Liver (tissue), 9 donors: Measurements from ENCODE around the gene KLHL9. TPM values are rescaled to one million over a fixed set of nuclear protein-coding genes. Genes with fewer than 3 reads are reported as not detected.

ENCODE experiments used
- DNase-seq: peaks from one replicate; pipeline ENCODE4 v3.0.0-alpha.2; 2017; ENCODE audit warnings: low spot score
- H3K27ac ChIP-seq, 2 donors: one replicate each; pipeline ENCODE4 v1.7.0; 2013; ENCODE audit warnings: inconsistent platforms in 2 of 2, low read length in 2 of 2, control low read depth in 1 of 2, low read depth in 1 of 2, mild to moderate bottlenecking in 1 of 2
- H3K27me3 ChIP-seq, 4 donors: one replicate each; pipeline versions ENCODE4 v1.6.1 to v1.7.0; 2013; ENCODE audit warnings: low read length in 3 of 4, inconsistent platforms in 1 of 4, mild to moderate bottlenecking in 1 of 4, moderate library complexity in 1 of 4; ENCODE audit not compliant: control insufficient read depth in 4 of 4, insufficient read depth in 4 of 4
- H3K36me3 ChIP-seq, 4 donors: one replicate each; pipeline versions ENCODE4 v1.6.1 to v1.7.0; 2013; ENCODE audit warnings: low read length in 3 of 4, mild to moderate bottlenecking in 3 of 4, low read depth in 1 of 4, moderate library complexity in 1 of 4; ENCODE audit not compliant: control insufficient read depth in 4 of 4, insufficient read depth in 3 of 4
- H3K4me1 ChIP-seq, 4 donors: one replicate each; pipeline versions ENCODE4 v1.6.1 to v1.7.0; 2013; ENCODE audit warnings: low read length in 3 of 4, mild to moderate bottlenecking in 3 of 4, moderate library complexity in 1 of 4; ENCODE audit not compliant: control insufficient read depth in 4 of 4, insufficient read depth in 4 of 4
- H3K4me3 ChIP-seq, 3 donors: one replicate each; pipeline versions ENCODE4 v1.6.1 to v1.7.0; 2013; ENCODE audit warnings: low read length in 3 of 3, control low read depth in 1 of 3, low read depth in 1 of 3, mild to moderate bottlenecking in 1 of 3
- H3K9ac ChIP-seq, 2 donors: one replicate each; pipeline ENCODE4 v1.7.0; 2013; ENCODE audit warnings: low read length in 2 of 2, mild to moderate bottlenecking in 2 of 2, moderate library complexity in 2 of 2, control low read depth in 1 of 2, low read depth in 1 of 2
- H3K9me3 ChIP-seq, 4 donors: one replicate each; pipeline versions ENCODE4 v1.6.1 to v1.7.0; 2013; ENCODE audit warnings: low read length in 3 of 4; ENCODE audit not compliant: control insufficient read depth in 4 of 4
- ATF3 ChIP-seq: IDR thresholded peaks from 2 replicates; pipeline ENCODE4 v1.6.1; 2016; ENCODE audit warnings: antibody characterized with exemption
- EGR1 ChIP-seq, 2 donors: IDR thresholded peaks; 2 replicates each; pipeline ENCODE4 v1.6.1; 2016 to 2018; ENCODE audit warnings: antibody characterized with exemption in 2 of 2, low read depth in 2 of 2
- FOXA1 ChIP-seq: IDR thresholded peaks from 2 replicates; pipeline ENCODE4 v1.6.1; 2016; ENCODE audit warnings: antibody characterized with exemption
- FOXA2 ChIP-seq: IDR thresholded peaks from 2 replicates; pipeline ENCODE4 v1.6.1; 2016; ENCODE audit warnings: antibody characterized with exemption
- GABPA ChIP-seq, 2 donors: IDR thresholded peaks in 1 of 2; conservative IDR thresholded peaks in 1 of 2; 2 replicates each; pipeline ENCODE4 v1.6.1; 2016; ENCODE audit warnings: antibody characterized with exemption in 2 of 2, mild to moderate bottlenecking in 1 of 2, moderate library complexity in 1 of 2
- HNF4A ChIP-seq, 2 donors: conservative IDR thresholded peaks; 2 replicates each; pipeline ENCODE4 v1.6.1; 2016; ENCODE audit warnings: antibody characterized with exemption in 2 of 2, mild to moderate bottlenecking in 2 of 2
- HNF4G ChIP-seq: IDR thresholded peaks from 2 replicates; pipeline ENCODE4 v1.6.1; 2016; ENCODE audit warnings: antibody characterized with exemption
- MAX ChIP-seq: IDR thresholded peaks from 2 replicates; pipeline ENCODE4 v1.6.1; 2016; ENCODE audit warnings: antibody characterized with exemption
- NR2F2 ChIP-seq: IDR thresholded peaks from 2 replicates; pipeline ENCODE4 v1.6.1; 2016; ENCODE audit warnings: antibody characterized with exemption
- REST ChIP-seq: IDR thresholded peaks from 2 replicates; pipeline ENCODE4 v1.6.1; 2016; ENCODE audit warnings: antibody characterized with exemption, mild to moderate bottlenecking
- RXRA ChIP-seq, 2 donors: IDR thresholded peaks; 2 replicates each; pipeline ENCODE4 v1.6.1; 2017 to 2018; ENCODE audit warnings: antibody characterized with exemption in 2 of 2, mild to moderate bottlenecking in 1 of 2
- TAF1 ChIP-seq: conservative IDR thresholded peaks from 2 replicates; pipeline ENCODE4 v1.6.1; 2016; ENCODE audit warnings: antibody characterized with exemption, mild to moderate bottlenecking
- YY1 ChIP-seq: IDR thresholded peaks from 2 replicates; pipeline ENCODE4 v1.6.1; 2016; ENCODE audit warnings: antibody characterized with exemption, mild to moderate bottlenecking
- WGBS: extraction: QIAGEN DNeasy Blood & Tissue Kit; methylation state at CpG from one replicate; pipeline ENCODE4 v1.1.7; 2013; 5-methylcytosine and 5-hydroxymethylcytosine counted together
- polyA plus RNA-seq, 2 donors: library from polyadenylated mRNA; stranded (reverse) in 1 of 2; unstranded in 1 of 2; fragments of 200-250 nt in 1 of 2; fragments of >200 nt in 1 of 2; fragmentation: Nextera tagmentation in 1 of 2; extraction: Ambion mirVana in 1 of 2; gene quantifications; one replicate each; pipeline versions ENCODE4 v1.2.1 to v1.2.3, GENCODE V29; 2013 to 2015
- total RNA-seq, 2 donors: library from RNA; depleted of rRNA; stranded (reverse); fragments of >200 nt; gene quantifications; one replicate each; pipeline ENCODE4 v1.2.3, GENCODE V29; 2014
- TF ChIP-seq, protein P1 (sequence below): fragments of 150-350 bp; IDR thresholded peaks from 2 replicates; pipeline ENCODE4 v1.5.1; 2017; ENCODE audit warnings: improper control_type of control experiment, low read depth, low read length; ENCODE audit not compliant: missing input control
- TF ChIP-seq, protein P2 (sequence below): IDR thresholded peaks from 2 replicates; pipeline ENCODE4 v1.6.1; 2016; ENCODE audit warnings: antibody characterized with exemption
- donor health status: healthy.
- donor health status: healthy.
- donor health status: healthy.
- donor health status: healthy.
- donor health status: healthy.

The KLHL9 gene
- total and polyA plus RNA-seq, 4 donors = 5.6 to 14.5 (median 9.8) TPM

DNA sequence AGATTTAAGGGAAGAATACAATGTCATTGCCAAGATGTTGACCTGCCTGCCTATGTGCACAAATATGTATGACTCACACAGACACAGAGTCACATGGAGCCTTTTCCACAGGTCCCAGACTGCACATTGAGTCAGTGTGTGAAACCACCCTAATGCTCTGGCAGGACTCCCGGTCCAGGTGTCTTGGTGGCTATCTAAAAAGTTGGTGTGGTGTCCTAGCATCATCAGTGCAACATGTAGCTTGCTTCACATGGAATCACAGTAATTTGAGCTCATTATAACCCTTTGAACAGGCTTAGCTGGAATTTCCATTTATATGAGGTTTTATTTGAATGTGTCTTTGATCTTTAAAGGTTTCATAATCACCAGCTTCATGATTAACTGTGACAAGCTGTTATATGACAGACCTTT lies 40.8 kb downstream of the KLHL9 start (continued):
- TF ChIP-seq REST (no peak), FOXA2 (no peak)

- peaks cover 0 to 10% (median 0%) of the 10 kb centered on the region in 4 donors for H3K27me3 ChIP-seq
- no peak overlapping the region for H3K9ac ChIP-seq
- WGBS = 28% methylated on average over 2 of the region's 2 CpGs
- no peak for DNase-seq
- no peaks in the 10 kb centered on the region for H3K9me3 ChIP-seq
- TF ChIP-seq FOXA2 = no peak
- no peaks in the 10 kb centered on the region for H3K36me3 ChIP-seq
- no peak overlapping the region for H3K27ac ChIP-seq
- H3K4me3 ChIP-seq = no peak overlapping the region
- no peaks in the 10 kb centered on the region for H3K4me1 ChIP-seq
These were observed 45.4 kb downstream of the KLHL9 start for GRCh38 chr9:21289848-21290247.

- TF ChIP-seq ATF3 = no peak
- TF ChIP-seq NR2F2 = no peak
- TF ChIP-seq EGR1 (IDR thresholded peaks at IDR 0.05; ENCODE audit: low read depth in 2 of 2) = no peak
- Histone ChIP-seq H3K27ac (no peak overlapping the region), H3K36me3 (no peaks in the 10 kb centered on the region), H3K4me1 (no peaks in the 10 kb centered on the region), H3K27me3 (peaks cover 0 to 3% (median 0%) of the 10 kb centered on the region in 4 donors), H3K9me3 (no peaks in the 10 kb centered on the region), H3K9ac (no peak overlapping the region), H3K4me3 (no peak overlapping the region)
- 61% methylated on average over 3 of the region's 3 CpGs for WGBS
- DNase-seq = no peak
These were observed 47.9 kb downstream of the KLHL9 start for GRCh38 chr9:21287280-21287679.

DNA sequence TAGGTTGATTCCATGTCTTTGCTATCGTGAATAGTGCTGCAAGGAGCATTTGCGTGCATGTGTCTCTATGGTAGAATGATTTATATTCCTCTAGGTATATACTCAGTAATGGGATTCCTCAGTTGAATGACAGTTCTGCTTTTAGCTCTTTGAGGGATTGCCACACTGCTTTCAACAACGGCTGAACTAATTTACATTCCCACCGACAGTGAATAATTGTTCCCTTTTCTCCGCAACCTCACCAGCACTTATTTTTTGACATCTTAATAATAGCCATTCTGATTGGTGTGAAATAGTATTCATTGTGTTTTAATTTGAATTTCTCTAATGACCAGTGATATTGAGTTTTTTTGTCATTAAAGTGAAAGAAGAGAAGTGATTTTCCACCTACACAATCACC lies 48.5 kb downstream of the KLHL9 start:
- no peak overlapping the region for H3K9ac ChIP-seq
- H3K9me3 ChIP-seq = no peaks in the 10 kb centered on the region
- no peak overlapping the region for H3K27ac ChIP-seq
- peaks cover 0 to 3% (median 0%) of the 10 kb centered on the region in 4 donors for H3K27me3 ChIP-seq
- H3K36me3 ChIP-seq = no peaks in the 10 kb centered on the region
- no peak overlapping the region for H3K4me3 ChIP-seq
- H3K4me1 ChIP-seq = no peaks in the 10 kb centered on the region
- DNase-seq = no peak
- WGBS = 69% methylated on average over 5 of the region's 5 CpGs
- no peak for TF ChIP-seq HNF4A (conservative IDR thresholded peaks at IDR 0.05)
- no peak for TF ChIP-seq FOXA1
- no peak for TF ChIP-seq TAF1
- TF ChIP-seq, protein P1, sequence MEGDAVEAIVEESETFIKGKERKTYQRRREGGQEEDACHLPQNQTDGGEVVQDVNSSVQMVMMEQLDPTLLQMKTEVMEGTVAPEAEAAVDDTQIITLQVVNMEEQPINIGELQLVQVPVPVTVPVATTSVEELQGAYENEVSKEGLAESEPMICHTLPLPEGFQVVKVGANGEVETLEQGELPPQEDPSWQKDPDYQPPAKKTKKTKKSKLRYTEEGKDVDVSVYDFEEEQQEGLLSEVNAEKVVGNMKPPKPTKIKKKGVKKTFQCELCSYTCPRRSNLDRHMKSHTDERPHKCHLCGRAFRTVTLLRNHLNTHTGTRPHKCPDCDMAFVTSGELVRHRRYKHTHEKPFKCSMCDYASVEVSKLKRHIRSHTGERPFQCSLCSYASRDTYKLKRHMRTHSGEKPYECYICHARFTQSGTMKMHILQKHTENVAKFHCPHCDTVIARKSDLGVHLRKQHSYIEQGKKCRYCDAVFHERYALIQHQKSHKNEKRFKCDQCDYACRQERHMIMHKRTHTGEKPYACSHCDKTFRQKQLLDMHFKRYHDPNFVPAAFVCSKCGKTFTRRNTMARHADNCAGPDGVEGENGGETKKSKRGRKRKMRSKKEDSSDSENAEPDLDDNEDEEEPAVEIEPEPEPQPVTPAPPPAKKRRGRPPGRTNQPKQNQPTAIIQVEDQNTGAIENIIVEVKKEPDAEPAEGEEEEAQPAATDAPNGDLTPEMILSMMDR = no peak
- no peak for TF ChIP-seq REST
- TF ChIP-seq GABPA (IDR thresholded peaks at IDR 0.05 in 1 of 2, conservative IDR thresholded peaks at IDR 0.05 in 1 of 2) = no peak
- TF ChIP-seq RXRA (IDR thresholded peaks at IDR 0.05) = no peak
- no peak for TF ChIP-seq YY1
- TF ChIP-seq EGR1 (IDR thresholded peaks at IDR 0.05; ENCODE audit: low read depth in 2 of 2) = no peak
- TF ChIP-seq, protein P2, sequence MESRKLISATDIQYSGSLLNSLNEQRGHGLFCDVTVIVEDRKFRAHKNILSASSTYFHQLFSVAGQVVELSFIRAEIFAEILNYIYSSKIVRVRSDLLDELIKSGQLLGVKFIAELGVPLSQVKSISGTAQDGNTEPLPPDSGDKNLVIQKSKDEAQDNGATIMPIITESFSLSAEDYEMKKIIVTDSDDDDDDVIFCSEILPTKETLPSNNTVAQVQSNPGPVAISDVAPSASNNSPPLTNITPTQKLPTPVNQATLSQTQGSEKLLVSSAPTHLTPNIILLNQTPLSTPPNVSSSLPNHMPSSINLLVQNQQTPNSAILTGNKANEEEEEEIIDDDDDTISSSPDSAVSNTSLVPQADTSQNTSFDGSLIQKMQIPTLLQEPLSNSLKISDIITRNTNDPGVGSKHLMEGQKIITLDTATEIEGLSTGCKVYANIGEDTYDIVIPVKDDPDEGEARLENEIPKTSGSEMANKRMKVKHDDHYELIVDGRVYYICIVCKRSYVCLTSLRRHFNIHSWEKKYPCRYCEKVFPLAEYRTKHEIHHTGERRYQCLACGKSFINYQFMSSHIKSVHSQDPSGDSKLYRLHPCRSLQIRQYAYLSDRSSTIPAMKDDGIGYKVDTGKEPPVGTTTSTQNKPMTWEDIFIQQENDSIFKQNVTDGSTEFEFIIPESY = no peak
- no peak for TF ChIP-seq MAX
- TF ChIP-seq HNF4G = no peak
- no peak for TF ChIP-seq FOXA2
- no peak for TF ChIP-seq NR2F2
